HTR-8/SVneo (cell line): ENCODE data around the gene ABT1.
A peak's percentile ranks its signal among the peaks of the same experiment; 100 is the strongest.

Experiments used
- DNase-seq: peaks from one replicate; pipeline ENCODE4 v3.0.0; 2011; ENCODE audit warnings: low spot score, mixed read lengths; ENCODE audit not compliant: insufficient read length
- FAIRE-seq: peaks from 2 replicates; lab custom pipeline; 2011; peaks lifted over from hg19 to GRCh38; lab: Jason Lieb, UNC

ABT1 gene

DNA sequence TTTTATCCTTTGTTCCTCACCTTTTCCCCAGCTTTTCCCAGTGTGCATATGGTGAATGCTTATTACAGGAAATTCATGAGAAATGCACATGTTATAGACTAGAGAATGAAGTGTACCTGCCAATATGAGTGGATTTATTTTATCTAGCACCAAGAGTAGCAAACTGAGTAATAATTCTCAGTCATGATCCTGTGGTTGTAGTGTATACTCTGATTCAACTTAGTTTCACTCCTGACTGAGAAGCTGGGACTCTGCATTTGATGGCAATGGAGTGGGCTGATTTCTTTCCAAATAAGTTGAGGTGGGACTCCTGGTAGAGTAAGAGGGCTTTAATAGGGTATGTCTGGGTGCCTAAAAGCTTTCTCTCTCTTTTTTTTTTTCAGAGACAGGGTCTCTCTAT is 4.0 kb downstream of the ABT1 start:
- DNase-seq, result no peak
- no peak for FAIRE-seq

DNA sequence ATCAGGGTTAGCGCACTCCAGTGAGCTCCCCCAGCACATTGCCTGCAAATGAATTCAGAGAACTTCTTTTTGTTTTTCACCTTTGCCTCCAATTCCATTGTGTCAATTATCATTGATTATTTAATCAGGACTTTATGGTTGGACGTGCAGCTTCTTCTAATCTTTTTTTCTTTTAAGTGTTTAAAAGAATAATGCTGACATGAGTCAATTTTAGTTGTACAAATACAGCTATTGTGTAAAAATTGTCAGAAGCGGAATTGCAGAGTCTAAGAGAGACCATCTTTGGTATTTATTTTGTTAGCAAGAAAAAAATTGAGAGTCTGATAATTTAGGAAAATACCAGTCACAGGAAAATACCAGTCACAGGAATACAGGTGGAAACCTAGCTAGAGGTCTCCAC is 5.5 kb downstream of the ABT1 start:
- FAIRE-seq, result no peak
- DNase-seq, result no peak

DNA sequence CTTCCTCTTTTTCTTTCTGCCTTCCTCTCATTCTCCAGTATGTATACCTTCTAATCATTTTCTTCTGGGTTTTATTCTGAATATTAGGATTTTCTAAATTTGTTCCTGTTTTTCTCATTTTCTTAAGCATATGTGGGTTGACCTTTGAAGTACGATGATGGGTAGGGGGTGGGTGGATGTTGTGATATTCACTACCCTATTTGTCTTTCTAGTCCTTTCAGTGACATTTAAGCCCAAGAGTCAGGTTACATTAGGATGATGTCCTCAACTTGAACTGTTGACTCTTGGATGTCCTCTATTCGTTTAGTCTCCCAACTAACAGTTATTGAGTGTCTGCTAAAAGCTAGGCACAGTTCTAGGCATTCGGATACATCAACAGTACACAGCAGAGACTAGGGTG is 7.3 kb downstream of the ABT1 start:
- no peak for DNase-seq
- no peak for FAIRE-seq

DNA sequence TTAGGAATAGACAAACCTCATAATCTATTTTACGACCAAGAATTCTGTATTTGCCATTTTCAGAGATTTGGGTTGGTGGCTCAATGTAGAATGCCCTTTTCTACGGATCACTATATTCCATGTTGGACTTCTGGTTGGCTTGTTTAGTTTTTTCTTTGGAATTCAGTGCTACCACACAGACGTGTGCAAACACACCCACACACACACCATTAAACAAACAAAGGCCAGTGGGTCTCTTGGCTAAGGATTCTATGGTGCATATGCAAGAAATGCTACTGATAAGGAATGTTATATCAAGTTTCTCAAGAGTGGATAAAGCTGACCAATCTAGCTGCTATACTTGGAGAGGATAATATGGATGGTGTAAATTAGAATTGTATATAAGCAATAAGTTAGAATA is 8.0 kb downstream of the ABT1 start:
- DNase-seq (no peak), FAIRE-seq (no peak)

- FAIRE-seq, result no peak
Observed at GRCh38 chr6:26607434-26608230, 10.9 kb downstream of the ABT1 start.

DNA sequence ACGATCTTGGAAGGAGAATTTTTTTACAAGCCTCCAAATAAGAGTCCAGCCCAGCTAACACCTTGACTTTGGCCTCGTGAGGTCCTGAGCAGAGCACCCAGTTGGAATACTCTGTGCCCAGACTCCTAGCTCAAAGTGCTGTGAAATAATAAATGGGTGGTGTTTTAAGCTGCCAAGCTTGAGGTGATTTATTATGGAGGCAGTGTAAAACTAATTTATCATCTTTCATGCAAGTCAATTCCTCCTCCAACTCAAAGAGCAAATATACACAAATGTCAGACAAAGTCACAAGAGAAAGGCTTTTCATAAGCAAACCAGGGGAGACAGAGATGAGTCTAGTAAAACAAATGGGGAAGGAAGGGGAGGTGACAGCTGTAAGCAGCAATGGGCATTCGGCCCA is 12.7 kb downstream of the ABT1 start:
- DNase-seq (no peak), FAIRE-seq (no peak)

More at GRCh38 chr6:26607434-26608230, 10.9 kb downstream of the ABT1 start:
- peak; percentile 67 for DNase-seq

- FAIRE-seq (no peak), DNase-seq (no peak)
Observed at GRCh38 chr6:26611599-26611998, 14.8 kb downstream of the ABT1 start.

DNA sequence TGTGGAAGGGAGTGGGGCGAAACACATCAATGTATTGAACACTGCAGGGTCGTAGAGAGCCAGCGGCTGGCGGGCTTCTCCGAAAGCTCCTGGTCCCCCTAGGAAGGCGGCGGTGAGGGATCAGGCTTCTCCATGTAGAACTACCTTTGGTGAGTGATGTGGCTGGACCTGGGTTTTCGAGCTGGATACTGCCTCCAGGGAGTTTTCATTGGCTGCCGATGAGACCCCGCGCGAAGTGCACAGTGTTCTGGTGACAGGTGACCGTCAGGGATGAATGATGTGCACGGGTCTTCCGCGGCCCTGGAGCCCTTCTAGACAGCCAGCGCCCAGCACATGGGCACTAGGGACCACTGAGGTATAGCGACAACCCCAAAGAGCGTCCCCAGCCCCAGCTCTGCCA is 16.4 kb downstream of the ABT1 start:
- FAIRE-seq, result no peak
- DNase-seq, result no peak

- FAIRE-seq (no peak), DNase-seq (no peak)
Observed at GRCh38 chr6:26613689-26614683, 17.2 kb downstream of the ABT1 start.

DNA sequence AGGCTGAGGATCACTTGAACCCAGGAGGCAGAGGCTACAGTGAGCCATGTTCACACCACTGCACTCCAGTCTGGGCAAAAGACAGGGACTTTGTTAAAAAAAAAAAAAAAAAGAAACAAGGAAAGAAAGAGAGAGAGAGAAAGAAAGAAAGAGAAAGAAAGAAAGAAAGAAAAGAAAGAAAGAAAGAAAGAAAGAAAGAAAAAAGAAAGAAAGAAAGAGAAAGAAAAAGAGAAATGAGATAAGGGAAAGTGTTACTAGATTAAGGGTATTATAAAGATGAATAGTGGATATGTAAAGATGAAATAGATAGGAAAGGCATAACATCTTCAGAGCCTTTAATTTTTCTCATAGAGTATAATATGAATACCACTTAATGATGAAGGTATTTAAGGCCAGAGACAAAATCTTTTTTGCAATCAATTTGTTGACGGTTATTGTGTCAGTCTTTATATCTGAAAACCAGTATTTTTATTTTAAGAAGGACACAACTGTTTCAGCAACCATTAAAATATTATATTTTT is 26.6 kb downstream of the ABT1 start:
- DNase-seq (no peak), FAIRE-seq (no peak)

DNA sequence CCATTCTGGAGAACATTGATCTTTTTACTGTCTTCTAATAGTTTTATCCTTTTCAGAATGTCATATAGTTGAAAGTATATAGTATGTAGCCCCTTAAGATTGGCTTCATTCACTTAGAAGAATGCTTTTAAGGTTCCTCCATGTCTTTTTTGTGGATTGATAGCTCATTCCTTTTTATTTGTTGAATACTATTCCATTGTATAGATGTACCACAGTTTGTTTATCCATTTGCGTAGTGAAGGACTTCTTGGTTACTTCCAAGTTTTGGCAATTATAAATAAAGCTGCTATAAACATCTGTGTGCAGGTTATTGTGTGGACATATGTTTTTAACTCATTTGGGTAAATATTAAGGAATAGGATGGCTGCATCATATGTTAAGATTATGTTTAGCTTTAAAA is 27.8 kb downstream of the ABT1 start:
- DNase-seq (no peak), FAIRE-seq (no peak)

- FAIRE-seq (no peak), DNase-seq (no peak)
Observed at GRCh38 chr6:26627843-26628242, 31.1 kb downstream of the ABT1 start.

DNA sequence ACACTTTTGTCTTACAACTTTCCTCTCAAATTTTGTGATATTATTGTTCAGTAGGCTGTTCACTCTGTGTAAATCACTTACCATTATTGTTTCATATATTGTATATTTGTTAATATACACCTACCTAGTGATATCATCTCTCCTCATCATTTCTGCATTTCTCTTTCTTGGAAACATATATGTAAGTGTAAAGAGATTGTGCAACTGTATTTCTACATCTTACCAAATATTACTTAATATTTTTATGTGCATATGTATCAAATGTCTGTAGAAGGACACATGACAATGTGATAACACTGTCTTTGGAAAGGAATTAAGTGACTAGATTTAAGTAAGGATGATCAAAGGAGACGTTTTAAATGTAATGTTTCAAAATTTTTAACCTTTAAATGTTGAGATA is 32.6 kb downstream of the ABT1 start:
- no peak for FAIRE-seq
- DNase-seq, result no peak

DNA sequence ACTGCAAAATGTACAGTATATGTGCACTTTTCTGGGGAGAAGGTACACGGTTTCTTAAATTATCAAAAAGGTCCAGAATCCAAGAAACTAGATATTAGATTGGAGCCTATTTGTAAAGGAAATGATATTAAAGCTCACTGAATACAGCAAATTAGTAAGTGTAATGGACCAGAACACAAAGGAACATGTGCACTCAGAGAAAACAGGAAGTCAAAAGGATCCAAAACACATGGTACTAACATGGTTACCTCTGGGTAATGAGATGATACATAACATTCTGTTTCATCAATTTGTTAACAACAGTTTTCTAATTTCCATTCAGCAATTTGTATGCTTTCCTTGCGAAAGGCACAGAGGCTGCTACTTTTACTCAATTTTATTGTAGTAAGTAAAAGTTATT is 44.1 kb downstream of the ABT1 start:
- FAIRE-seq (no peak), DNase-seq (no peak)

GRCh38 chr6:26646074-26646473 is 49.3 kb downstream of the ABT1 start:
- FAIRE-seq, result no peak
- no peak for DNase-seq
